ENCODE measurements around the gene VCL.
"Not testable (repeated sequence)": the region's sequence is repeated elsewhere in the genome, so short reads cannot be mapped to it uniquely, and the experiment has no call there.

The VCL gene

GRCh38 chr10:73973427-73973826, 24.5 kb upstream of the VCL start:
- no peak for DNase-seq

GRCh38 chr10:73974309-73974946, 23.5 kb upstream of the VCL start:
- no peak for DNase-seq

GRCh38 chr10:73975388-73975787, 22.5 kb upstream of the VCL start:
- no peak for DNase-seq

DNA sequence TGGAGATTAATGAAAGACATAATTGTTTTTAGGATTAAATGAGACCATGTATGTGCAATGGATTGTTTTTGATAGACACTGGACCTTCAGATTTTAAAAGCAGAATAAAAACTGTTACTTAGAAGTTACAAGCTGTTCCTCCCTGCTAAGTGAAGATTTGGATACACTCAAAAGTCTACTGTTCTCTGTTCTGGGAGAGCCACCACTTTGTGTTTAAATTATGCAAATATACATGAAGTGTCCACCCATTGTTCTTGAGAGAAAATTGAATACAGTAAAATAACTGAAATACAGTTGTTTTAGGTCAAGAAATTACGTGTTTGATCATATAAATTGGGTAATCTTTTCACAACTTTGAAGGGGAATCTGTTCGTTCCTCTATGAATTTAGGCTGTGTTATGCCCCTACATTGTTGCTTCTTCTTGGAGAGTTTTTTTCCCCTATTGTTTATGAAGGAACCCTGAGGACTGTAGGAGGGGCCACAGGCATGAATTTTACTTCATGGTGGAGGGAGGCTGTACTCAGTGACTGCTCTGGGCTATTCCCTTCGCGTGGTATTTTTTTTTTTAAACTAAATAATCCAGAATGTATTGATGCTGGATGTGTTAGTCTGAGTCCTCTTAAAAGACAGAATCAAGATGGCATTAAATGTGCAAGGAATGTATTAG, 18.6 kb upstream of the VCL start:
- no peak for DNase-seq

DNA sequence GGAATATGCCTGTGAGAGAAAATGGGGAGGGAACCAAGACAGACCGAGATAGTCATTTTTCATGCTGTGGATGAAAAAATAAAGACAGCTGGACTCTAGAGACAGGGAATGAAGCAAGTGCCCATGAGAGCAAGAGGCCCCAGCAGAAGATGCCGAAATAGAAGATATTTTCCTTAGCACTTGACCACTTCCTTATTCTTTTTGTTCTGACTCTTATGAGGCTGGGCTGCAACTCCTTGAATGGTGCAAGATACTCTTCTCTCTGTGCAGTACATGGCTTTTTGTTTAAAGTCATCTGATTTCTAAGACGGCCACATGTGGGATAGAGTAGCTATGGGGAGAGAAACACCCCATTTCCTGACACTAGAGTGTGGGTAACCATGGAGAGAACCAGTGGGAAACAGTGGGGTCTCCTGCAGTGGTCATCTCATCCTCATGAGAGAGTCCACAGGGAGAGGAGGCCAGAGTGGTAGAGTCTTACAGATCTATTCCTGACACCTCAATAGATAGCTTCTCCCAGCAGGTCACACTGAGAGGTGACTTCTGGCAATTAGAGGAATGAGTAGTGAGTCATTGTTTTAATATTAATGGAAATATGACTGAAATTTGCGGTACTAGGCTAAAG, 18.0 kb upstream of the VCL start:
- DNase-seq = no peak

DNA sequence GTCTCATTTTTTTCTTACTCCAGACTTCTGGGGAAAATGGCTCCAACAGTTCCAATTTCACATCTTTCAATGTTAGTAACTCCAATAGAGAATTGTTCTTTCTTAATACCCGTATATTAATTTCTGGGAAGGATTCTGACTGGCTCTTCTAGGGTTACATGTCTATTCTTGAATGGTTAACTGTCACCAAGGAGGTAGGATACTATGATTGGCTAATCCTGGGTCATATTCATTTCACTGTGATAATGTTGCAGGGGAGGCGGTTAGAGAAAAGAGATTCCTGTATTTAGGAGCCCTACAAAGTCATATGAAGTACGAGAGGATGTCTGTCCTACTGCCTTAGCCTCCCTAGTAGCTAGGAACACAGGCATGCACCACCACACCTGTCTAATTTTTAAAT, 16.1 kb upstream of the VCL start:
- DNase-seq = no peak

GRCh38 chr10:73983096-73984047, 14.5 kb upstream of the VCL start:
- DNase-seq = no peak

- DNase-seq = no peak
Observed at GRCh38 chr10:73989594-73990150, 8.2 kb upstream of the VCL start.

GRCh38 chr10:73991203-73991883, 6.6 kb upstream of the VCL start:
- no peak for DNase-seq

- peak; percentile 70 to 74 for DNase-seq
Observed at GRCh38 chr10:73991884-73992245, 6.1 kb upstream of the VCL start.

DNA sequence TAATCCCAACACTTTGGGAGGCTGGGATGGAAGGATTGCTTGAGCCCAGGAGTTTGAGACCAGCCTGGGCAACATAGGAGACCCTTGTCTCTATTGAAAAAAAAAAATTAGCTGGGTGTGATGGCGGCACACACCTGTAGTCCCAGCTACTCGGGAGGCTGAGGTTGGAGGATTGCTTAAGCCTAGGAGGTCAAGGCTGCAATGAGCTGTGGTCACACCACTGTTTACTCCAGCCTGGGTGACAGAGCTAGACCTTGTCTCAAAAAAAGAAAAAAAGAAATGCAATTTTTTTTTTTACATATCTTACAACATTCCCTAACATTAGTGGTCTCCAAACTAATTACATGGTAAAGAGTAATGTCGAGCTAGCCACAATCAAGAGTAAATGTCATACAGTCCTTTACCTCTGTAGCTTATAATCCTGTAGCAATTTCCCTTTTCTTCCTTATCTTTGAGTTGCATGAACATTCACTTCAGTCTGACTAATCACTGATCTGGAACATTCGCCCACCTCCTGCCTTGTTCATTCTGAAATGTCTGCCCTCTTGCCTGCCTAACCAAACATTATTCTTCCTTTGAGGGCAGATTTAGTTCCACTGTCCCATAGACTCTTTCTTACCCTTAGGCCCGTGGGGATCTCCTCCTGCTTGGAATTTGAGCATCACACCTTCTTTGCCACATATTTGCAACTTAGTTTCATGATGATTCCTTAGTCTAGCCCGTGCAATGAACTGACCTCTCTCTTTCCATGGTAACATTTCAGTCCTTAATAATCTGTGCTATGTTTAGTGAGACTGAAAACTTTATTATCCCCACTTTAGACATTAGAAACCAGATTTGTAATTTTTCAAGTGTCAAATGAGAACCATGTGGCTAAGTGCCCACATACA, 4.8 kb upstream of the VCL start:
- DNase-seq = no peak

GRCh38 chr10:73995035-73995358, 2.9 kb upstream of the VCL start:
- no peak for DNase-seq

DNA sequence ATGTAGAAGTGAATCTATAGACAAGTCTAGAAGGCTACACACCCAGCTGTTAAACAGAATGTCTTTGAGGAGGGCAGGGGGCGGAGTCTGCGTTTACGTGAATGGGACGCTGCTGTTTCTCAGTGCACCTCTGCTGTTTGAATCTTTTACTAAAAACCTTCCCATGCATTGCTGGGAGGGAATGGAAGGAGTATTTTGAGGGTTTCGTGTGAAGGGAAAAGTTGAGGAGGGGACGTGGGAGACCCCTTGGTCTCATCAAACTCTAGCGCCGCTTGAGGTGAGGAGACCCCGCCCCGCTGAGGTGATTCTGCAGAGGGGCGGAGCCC, 492 bp upstream of the VCL start:
- peak; percentile 76 to 79 for DNase-seq

DNA sequence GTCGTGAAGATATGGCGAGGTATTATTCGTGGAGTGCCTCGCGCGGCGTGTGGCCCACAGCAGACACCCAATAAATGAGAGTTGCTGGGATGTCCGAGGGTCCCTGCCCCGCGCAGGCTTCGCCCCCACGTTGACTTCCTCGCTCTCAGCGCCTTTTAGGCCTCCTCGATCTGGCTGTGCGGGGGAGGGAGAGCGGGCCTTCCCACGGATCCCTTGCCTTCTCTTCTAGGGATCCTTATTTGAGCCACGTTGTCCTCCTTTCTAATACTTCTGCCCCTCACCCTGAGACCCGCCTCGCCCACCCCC, 660 bp downstream of the VCL start:
- peak; percentile 3 to 8 for DNase-seq

GRCh38 chr10:73998929-73999691, 1.2 kb downstream of the VCL start:
- DNase-seq = peak; percentile 8 to 9

DNA sequence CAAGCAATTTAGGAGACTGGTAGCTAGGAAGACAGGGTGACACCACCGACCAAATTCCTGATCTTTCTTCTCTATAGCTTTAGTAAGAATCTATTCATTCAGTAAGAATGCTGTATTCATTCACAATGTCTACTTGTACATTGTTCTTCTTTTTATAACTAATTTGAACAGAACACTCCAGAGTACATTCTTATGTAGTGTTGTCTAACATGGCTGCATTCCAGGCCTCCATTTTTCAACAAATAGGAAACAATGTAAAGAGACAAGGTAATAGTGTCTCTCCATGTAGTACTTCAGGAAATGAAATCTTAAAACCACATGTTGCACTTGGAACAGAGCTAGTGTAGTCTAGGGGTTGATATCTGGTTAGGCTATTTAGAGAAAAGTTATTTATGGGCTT, 1.8 kb downstream of the VCL start:
- DNase-seq = no peak

DNA sequence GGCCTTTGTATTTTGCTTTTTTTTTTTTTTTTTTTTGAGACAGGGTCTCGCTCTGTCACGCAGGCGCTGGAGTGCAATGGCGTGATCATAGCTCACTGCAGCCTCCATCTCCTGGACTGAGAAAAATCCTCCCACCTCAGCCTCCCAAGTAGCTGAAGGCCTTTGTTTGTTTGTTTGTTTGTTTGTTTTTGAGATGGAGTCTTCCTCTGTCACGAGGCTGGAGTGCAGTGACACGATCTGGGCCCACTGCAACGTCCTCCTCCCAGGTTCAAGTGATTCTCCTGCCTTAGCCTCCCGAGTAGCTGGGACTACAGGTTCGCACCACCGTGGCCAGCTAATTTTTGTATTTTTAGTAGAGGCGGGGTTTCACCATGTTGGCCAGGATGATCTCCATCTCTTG, 2.3 kb downstream of the VCL start:
- DNase-seq = not testable (repeated sequence)

DNA sequence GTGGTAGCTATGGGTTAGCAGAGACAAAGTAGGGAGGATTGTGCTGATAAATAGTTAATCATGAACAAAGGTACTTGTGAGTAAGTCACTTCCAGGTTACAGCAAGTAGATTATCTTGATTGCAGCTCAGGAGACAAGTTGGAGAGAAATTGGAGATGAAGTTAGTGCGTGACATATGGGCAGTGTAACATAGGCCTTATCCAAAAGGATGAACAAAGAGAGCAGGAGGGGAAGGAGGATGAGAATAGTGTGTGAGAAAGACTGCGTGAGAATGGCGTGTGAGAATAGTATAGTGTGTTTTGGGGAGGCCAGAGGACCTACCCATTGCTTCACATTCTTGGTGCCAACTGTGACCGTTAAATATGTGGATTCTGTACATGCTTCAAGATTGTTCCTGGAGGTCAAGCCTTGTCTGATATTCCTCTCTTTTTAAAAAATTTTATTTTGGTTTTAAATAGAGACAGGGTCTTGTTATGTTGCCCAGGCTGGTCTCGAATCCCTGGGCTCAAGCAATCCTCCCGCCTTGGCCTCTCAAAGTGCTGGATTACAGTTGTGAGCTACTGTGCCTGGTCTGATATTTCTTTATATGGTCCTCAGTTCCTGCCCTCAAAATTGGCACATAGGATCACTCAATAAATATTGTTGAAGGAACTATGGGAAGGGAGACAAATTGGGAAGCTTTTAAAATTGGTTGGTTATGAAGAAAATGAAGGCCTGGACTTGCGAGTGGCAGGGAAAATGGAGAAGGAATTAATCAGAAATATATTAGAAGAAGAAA, 3.2 kb downstream of the VCL start:
- DNase-seq = no peak

- DNase-seq = no peak
Observed at GRCh38 chr10:74006269-74006668, 8.4 kb downstream of the VCL start.

- DNase-seq = no peak
Observed at GRCh38 chr10:74008212-74008731, 10.4 kb downstream of the VCL start.

Measured in activated CD4-positive, alpha-beta T cell treated with anti-CD3 and anti-CD28 coated beads for 4 hours (primary cell).